Hematopoietic multipotent progenitor cell treated with erythropoietin and hydrocortisone succinate and interleukin-3 and kit ligand, for 6 days (in vitro differentiated cells): Measurements from ENCODE around the gene GRAP.

Experiments
- DNase-seq: peaks from one replicate; pipeline ENCODE4 v3.0.0-alpha.2; 2015

The GRAP gene

DNA sequence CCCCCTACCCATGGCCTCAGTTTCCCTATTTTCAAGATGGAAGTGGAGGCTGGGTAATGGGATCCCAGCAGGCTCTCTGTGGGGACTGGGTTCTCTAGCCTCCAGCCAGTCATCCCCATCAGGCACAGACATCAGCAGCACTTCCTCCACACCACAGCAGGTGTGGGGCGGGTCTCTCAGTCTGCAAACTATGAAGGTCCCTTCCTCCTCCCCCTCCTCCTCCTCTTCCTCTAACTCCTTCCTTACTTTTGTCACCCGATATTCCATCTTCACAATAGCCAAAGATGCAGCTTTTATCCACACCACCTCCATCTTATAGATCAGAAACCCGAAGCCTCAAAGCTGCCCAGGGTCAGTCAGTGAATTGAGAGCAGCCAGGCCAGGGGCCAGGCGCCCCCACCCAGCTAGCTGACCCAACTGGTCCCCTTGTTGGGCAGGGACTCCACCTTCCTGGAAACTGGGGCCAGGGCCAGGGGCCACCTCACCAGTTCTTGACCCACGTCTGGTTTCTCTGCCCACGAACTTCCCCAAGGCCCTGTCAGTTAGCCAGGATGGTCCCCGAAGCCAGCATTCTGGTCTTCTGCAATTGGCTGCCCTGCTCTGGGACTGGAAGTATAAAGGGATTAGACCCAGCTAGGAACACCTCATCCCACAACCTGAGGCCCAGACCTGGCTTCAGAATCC lies 44.7 kb downstream of the GRAP start:
- DNase-seq: no peak

DNA sequence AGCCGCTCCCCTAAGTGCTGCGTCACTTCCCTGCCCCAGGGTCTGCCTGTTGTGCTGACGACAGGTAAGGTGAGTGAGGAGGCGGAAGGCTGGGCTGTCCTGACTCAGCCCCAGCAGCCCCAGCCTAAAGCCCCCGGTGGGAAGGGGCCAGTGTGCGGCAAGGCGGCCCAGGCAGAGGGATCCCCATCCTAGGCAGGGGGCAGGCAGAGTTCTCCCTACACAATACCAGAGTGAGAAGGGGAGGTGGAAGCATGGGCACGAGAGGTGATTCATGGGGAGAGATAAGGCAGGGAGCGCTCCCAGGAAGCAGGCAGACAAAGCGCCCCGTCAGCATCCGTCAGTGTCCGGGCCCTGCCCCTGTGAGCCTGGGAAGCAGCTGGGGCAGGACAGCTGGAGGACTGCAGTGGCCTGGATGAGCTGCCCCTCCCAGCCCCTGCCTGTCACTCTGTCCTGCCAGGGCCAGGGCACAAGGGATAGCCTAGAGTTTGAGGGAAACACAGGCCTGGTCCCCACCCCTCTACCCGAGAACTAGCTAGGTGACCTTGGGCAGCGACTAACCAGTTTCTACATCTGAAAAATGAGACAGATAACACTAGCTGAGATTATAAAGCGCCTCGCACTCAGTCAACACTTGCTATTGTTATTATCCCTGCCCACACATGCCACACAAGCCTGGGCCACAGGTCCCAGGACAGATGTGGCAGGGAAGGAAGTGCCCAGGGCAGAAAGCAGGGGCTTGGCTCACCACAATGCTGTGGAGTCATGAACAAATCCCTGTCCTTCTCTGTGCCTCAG lies 46.0 kb downstream of the GRAP start:
- no peak for DNase-seq

DNA sequence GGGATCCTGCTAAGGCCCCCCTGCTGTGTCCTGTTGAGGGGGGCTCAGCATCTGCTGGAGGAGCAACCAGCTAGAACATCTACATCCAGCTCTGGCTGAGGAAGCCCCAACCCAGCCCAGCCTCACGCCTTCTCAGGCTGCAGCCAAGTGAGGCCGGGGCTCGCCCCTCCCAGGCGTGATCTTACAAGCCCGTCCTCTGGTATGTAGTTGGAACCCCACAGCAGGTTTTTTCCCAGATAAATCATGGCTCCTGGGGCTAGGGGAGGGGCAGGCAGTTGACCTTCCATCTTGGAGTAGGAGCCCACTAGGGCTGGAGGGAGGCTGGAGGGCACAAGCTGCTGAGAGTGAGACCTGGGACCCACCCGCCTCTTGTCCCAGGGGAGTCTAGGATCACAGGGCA lies 46.8 kb downstream of the GRAP start:
- DNase-seq: no peak

DNA sequence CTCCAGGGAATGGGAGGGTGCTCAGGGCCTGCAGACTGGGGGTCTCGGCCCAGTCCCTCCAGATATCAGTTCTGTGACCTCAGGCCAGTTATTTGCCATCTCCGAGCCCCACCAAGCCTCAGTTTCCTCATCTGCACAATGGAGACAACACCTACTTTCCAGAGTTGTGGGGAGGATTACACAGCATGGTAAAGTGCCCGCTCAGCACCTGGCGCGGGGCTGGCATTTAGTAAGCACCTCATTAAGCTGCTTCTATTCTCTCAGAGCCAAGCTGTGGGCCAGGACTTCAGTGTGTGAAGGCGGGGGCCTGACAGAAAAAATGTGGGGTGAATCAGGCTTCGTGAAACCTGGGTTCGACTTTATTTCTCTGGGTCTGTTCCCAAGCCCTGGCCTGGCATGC lies 47.4 kb downstream of the GRAP start:
- no peak for DNase-seq

DNA sequence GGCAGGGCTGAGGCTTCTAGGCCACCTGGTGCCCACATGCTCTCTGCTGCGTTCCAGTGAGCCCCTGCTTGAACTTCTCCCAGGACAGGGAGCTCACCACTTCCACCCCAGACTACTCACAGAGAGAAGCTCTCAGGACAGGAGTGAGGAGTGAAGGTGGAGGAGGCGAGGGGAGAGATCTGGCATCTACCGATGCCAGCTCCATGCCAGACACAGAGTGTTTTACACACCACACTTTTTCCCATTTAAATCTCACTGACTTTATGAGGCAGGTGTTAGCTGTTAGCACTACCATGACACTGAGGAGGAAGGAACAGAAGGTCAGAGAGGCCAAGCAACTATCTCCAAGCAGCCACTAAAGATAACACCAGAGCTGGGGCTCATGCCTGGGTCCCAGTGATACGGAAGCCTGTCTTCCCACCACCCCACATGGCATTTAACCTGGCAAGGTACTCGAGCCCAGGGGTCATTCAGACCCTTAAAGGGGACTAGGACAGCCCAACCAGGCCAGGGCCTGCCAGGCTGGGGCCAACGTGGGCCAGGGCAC lies 49.0 kb downstream of the GRAP start:
- peak; percentile 58 for DNase-seq

DNA sequence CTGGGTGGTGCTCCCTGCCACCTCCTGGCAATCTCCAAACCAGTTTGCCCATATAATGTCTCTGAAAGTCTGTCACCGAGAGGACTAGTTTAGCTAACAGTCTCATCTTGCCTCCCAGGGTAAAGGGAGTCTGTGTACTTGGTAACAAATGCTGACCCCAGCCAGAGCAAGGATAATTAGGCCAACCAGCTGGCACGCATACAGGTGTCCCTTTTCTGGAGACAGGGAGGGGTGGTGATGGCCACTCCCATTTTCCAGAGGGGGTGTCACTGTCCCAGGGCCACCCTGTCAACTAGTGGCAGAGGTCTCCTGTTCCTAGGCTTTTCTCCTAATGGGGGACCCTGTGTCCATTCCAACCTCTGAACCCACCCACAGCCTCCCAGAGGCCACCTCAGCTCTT lies 50.3 kb downstream of the GRAP start:
- DNase-seq: no peak

DNA sequence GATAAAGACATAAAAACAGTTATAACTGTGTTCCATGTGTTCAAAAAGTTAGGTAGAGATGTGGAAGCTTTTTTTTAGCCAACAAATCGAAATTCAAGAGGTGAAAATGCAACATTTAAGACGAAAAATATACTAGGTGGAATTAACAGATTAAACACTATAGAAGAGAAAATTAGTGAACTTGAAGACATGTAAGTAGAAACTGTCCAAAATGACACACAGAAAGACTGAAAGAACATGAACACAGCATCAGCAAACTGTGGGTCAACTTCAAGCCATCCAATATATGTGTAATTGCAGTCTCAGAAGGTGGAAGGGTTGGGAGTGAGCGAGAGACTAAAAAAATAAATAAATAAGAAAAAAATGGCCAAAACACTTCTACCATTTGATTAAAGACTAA lies 51.5 kb downstream of the GRAP start:
- DNase-seq: no peak

DNA sequence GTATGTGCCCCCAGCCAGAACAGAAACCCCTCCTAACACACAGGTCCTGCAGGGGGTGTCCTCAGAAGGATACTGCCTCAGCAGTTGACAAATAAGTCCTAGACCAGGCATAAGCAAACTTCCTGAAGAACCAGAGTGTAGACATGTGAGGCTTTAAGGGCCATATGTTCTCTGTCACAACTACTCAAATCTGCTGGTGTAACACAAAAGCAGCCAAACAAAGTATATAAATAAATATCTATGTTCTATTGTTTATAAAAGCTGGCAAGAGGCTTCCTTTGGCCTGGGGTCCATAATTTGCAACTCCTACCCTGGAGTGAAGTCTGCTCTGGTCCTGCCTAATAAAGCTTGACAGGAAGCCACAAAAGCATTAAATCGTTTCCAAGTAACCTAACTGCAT lies 52.1 kb downstream of the GRAP start:
- no peak for DNase-seq

DNA sequence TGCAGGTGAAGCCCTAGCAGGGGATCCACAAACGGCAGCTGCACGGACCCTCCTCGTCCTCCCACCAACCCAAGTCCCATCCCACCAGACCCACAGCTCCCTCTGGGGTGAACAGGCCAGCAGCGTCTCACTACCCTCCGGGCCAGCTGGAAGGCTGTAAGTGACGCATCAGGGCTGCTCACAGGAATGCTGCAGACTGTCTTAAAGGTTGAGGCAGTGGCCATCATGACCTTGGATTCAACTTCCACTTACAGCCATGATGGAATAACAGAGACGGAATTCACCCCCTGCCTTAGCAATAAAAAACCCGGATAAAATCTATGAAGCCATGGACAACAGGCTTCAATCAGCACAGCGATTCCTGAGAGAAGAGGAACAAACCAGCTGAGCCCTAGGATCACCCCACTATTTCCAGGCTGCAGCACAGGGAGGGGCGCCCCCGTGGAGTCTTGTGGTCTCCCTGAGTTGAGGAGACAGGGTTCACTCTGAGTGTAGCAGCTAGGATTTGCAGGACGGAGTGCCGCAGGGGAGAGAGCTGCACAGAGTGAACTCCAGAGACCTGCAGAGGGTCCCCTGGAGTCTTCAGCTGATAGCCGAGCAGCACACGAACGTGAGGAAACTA lies 52.7 kb downstream of the GRAP start:
- DNase-seq: no peak

DNA sequence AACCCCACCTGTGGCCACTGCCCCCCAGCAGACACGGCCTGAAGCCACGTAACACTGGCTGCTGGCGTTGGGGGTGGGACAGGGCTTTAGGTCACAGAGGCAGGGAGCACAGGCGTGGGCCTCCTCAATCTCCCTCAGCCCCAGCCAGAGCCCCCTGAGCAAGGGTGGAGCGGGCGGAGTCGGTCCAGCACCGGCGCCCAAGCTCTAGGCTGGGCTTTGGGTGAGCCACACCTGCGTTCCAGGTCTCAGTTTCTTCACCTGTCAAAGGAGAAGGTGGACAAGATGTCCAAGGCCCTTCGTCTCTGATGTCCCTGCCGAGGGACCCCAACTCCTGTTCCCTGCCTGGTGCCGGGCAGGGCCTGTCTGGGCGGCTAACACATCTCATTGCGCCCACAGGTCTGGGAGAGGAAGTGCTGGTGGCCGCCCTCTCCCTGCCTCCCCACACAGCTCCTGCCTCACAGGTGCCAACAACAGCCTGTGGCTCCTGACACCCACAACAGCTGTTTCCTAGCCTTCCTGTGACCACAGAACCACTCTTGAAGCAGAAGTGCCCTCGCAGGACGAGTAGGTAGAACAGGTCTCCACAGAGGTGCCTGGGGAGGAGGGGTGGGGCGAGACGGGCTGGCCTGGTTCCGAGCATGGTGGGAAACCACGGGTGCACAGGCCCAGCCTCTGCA lies 54.2 kb downstream of the GRAP start:
- peak; percentile 27 for DNase-seq

DNA sequence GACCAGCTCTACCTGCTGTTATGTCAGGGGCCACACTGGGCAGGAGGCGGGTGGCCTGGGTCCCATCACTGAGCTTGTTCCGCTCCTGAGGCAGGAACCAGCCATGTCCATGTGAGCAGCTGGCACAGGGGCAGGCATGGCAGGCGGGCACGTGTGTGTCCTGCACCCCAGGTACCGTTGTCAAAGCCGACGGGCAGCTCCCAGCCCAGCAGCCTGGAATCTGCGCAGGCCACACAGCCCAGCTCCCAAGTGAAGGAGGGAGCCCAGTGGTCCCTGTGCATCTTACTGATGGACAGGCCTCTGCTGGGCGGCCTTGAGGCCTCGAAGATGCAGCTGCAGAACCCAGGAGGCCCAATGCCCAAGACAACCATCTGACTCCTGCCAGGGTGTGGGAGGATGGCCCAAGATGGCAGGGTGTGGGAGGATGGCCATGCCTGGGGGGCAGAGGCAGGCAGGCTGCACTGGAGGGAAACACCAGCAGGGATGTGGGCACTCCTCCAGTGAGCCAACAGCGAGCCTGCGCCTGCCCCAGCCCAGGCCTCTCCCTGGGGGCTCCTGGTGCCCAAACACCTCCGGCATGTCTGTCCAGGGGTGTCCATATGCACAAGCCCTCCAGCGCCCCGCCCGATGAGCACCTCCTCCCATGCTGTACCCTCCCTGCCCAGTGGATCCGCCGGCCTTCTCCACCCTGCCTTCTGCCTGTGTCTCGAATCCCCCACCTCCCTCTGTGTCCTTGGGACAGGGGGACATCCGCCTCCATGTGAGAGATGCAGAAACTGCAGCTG lies 55.0 kb downstream of the GRAP start:
- DNase-seq: no peak

DNA sequence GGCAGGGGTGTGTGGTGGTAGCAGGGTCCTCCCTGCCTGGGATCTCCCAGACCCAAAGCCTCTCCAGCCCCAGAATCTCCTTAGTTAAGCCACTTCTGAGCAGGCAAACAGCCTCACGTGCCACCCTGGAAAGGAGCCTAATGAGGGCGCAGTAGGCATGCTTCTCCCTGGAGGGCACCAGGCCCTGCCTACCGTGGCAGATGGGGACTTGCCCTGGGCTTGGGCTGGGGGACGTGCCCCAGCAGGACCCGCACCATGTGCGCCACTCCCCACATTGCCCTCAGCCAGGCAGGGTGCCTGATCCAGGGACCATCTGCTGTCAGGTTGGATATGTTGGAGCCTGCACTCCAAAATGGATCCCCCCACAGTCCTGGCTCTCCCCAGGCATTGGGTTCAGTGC lies 56.4 kb downstream of the GRAP start:
- DNase-seq: no peak

DNA sequence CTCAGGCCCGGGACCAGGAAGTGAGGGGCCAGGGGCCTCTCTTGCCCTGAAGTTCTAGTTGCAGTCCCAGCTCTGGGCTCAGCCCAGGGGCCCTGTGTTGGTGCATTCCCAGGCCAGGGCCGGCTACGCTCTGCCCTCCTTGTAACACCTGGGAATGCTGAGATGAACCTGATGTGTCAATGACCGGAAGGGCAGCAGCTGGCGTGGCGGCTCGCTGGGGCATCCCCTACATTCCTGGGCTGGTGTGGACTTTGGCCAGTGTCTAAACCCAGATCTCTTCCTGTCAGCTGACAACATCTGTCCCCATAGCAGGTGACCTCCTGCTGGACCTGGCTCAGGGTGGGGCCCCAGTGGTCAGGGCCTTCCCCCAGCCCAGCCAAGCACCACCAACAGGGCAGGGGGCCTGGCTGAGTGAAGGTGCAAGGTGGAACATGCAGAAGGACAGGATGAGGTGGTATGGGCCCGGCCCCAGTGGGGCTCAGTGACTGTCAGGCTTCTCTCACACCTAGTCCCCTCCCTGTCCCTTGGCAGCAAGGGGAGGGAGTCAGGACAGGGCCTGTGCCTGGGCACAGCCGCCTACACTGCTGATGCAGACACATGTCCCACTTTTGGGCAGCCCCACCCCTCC lies 58.1 kb downstream of the GRAP start:
- no peak for DNase-seq

DNA sequence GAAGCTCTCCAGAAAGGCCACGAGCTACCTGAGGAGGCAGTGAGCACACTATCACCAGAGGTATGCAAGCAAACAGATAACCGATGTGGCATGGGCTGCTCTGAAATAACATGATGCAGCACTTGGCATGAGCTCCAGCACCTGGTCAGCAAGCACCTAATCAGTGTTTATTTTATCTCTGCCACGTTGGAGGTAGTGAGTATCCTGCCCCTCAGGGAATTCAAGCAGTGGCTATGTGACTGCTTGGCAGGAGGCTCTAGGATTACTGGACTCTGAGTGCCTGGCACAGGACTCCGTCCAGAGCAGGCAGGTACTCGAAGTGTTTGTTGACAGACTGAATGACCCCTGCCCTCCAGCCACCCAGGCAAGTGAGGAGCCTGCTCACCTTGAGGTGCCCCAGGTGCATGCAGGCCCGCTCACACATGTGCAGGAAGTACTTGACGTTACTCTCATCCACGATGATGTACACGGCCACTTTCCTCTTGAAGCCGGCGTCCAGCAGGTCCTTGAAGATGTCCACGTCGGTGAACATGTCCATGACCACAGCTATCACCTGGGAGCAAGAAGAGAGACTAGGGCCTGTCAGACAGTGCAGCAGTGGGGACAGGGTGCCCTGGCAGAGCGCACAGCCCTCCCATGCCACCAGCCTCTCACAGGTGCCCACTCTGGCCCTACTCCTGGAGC lies 58.8 kb downstream of the GRAP start:
- DNase-seq: no peak

DNA sequence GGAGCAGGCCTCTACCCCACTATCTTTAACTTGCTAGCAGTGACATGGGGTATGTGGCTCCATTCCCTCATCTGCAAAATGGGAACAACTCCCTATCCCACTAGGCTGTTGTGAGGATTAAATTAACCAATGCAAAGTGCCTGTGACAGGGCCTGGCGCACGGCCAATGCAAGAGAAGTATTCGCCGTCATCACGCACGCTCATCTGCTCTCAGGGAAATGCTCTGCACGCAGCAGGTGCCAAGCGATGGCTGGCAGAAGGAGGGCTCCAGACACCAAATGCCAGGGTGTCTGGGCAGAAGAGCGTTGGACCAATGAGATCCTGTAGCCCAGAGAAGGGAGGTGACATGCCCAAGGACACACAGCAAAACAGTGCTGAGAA lies 59.5 kb downstream of the GRAP start:
- no peak for DNase-seq

DNA sequence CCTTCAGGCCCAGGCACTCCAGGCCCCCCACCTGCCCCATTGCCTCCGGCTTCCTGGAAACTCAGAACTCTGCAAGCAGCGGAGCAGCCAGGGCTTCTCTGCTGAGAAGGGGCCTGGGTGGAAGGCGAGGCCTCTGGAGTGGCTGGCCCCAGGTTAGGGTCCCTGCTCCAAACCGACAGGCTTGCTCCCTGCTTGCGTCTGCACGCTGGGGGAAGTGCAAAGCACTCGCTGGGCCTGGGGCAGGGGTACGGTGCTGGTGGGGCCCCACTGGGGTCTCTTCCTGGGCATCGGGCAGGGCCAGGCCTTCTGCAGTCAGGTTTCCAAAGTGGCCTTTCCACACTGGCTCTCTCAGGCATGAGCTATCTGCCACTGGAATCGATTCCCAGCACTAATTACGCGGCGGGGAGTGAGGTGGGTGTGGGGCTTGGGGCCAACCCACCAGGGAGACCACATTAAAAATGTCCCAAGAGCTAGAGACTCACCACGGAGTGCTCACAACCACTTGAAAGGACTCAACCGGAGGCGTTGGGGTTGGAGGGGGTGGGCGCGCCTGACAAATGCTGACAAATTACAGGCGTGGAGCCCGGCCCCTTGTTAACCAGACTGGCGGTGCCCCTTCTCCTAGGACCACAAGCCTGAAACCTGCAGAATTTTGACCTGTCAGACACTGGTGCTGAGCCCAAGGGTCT lies 60.1 kb downstream of the GRAP start:
- no peak for DNase-seq

DNA sequence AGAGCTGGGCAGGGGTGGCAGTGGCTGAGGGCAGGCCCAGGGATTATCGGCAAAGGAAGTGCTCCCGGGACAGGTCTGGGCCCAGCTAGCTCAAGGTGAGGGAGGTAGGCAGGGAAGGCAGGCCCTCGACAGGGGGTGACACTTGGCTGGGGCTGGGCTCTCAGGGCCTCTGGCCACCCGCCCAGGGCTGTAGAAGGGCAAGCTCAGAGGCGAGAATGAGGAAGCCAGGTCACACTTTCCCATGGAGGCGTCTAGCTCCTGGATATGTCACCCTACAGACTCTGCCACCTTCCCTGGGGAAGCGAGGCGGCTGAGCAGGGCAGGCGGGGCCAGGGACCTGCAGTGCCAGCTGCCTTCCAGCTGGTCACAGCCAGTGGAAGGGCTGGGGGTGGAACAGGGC lies 61.3 kb downstream of the GRAP start:
- no peak for DNase-seq

DNA sequence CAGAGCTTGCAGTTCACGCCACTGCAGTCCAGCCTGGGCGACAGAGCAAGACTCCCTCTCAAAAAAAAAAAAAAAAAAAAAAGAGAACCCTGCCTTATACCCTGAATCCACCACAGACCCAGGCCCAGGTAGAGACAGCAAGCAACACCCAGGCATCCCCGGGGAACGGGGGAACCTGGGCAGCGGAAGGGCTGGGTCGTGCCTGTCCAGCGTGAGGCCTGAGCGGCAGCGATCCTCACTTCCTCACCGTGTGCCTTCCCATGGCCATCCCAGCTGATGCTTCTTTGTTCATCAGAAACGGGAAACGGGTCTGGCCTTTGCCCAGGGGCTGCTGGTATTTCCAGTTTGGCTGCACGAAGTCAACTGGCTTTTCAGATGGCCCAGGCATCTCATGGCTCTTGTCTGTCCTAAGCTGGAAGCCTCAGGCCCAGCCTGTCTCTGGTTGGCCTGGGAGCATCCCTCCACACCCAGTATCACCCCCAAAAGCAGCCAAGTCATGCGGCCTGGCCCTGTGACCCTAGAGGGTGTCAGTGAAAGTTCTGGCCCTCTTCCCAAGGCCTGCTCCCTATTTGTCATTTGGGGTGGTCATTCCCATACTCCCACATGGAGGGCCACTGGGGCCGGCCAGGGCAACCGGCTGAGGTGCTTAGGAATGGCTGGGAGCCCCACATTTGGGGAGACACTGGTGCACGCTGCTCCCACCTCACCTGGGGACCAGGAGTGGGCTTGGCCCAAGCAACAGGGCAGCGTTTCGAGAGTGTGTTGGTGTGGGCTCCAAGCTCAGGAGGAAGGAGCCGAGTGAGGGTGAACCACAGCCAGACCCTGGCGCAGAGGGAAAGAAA lies 62.3 kb downstream of the GRAP start:
- DNase-seq: no peak

DNA sequence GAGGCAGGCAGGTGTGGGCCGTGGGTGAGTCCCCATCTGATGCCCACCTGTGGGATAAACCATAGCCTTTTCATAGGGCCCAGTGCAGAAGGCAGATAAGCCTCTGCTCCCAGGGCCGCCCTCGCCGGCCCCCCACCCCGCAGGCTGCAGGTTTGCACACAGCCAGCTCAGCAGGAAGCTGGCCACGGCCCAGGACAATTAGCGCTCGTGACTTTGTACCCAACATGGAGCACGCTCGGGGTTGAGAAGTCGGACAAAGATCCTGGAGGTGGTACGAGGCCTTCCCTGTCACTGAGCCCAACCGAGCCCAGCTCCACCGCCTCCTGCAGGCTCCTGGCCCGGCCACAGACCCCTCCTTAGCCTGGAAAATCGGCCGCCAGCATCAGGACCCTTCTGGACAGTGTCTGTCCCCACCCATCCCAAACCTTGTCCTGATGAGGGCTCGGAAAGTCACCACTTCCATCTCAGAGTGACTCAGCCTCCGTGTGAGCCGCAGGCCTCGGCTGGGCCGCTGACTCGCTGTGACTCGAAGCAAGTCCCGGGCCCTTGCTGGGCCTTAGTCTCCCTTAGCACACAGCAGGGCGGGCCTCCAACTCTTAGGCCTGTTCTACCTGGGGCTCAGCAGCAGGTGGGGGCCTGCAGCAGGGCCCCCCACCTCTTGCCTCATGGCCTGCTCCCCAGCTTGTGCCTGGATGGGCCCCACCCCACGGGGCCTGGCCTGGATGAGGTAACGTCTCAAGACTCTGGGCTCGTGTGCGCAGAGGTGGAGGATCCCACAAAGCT lies 64.9 kb downstream of the GRAP start:
- DNase-seq: no peak
